ENCODE results near the gene PAGE3.

The PAGE3 gene

GRCh38 chrX:55264816-55265215, at the start of gene PAGE3:
Gene PAGE3, minus strand, starts transcription at chrX:55264916. Its CDS starts 1,013 bp downstream, at chrX:55263903.
- DNase-seq (ENCODE audit: low read depth, low spot score) = no peak
- ChIA-PET POLR2A (no interaction called here), CTCF (no interaction called here)
- H3K4me3 ChIP-seq (ENCODE audit: low read depth, low read length) = no peak within 1 kb of the TSS
- TF ChIP-seq, protein P1, sequence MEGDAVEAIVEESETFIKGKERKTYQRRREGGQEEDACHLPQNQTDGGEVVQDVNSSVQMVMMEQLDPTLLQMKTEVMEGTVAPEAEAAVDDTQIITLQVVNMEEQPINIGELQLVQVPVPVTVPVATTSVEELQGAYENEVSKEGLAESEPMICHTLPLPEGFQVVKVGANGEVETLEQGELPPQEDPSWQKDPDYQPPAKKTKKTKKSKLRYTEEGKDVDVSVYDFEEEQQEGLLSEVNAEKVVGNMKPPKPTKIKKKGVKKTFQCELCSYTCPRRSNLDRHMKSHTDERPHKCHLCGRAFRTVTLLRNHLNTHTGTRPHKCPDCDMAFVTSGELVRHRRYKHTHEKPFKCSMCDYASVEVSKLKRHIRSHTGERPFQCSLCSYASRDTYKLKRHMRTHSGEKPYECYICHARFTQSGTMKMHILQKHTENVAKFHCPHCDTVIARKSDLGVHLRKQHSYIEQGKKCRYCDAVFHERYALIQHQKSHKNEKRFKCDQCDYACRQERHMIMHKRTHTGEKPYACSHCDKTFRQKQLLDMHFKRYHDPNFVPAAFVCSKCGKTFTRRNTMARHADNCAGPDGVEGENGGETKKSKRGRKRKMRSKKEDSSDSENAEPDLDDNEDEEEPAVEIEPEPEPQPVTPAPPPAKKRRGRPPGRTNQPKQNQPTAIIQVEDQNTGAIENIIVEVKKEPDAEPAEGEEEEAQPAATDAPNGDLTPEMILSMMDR (IDR thresholded peaks at IDR 0.05; ENCODE audit: insufficient read depth, low read length, missing control alignments) = no peak

GRCh38 chrX:55312655-55313054, 47.9 kb upstream of the PAGE3 start:
- ChIA-PET POLR2A (no interaction called here), CTCF (no interaction called here)
- TF ChIP-seq, protein P1 (IDR thresholded peaks at IDR 0.05; ENCODE audit: insufficient read depth, low read length, missing control alignments) = no peak
- no peak overlapping the region for H3K4me3 ChIP-seq (ENCODE audit: low read depth, low read length)
- no peak for DNase-seq (ENCODE audit: low read depth, low spot score)

- TF ChIP-seq, protein P1 (IDR thresholded peaks at IDR 0.05; ENCODE audit: insufficient read depth, low read length, missing control alignments) = no peak
- POLR2A ChIA-PET = no interaction called here
Observed at GRCh38 chrX:55290963-55291362, 26.2 kb upstream of the PAGE3 start.

GRCh38 chrX:55279832-55280231, 15.1 kb upstream of the PAGE3 start:
- ChIA-PET CTCF (no interaction called here), POLR2A (no interaction called here)
- H3K4me3 ChIP-seq (ENCODE audit: low read depth, low read length) = no peak overlapping the region
- DNase-seq (ENCODE audit: low read depth, low spot score) = no peak
- TF ChIP-seq, protein P1 (IDR thresholded peaks at IDR 0.05; ENCODE audit: insufficient read depth, low read length, missing control alignments) = no peak

More at GRCh38 chrX:55290963-55291362, 26.2 kb upstream of the PAGE3 start:
- no peak overlapping the region for H3K4me3 ChIP-seq (ENCODE audit: low read depth, low read length)
- DNase-seq (ENCODE audit: low read depth, low spot score) = no peak
- CTCF ChIA-PET = no interaction called here

DNA sequence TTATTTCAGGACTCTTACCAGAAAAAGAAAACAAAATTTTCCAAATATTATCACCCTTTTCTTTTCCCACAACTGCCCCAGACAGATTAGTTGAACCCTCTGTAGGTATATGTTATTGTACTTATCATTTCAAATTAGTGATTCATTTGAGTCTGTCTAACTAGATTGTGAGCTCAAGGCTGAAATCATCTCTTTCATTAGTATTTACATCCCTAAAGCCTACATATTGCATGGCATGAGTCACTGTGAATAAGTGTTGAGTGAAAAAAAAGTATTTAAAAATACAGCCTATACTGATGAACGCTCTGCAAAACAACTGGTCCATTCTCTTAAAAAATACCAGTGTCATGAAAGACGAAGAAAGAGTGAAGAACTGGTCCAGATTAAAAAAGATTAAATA, 3.9 kb downstream of the PAGE3 start:
- ChIA-PET CTCF (no interaction called here), POLR2A (no interaction called here)
- TF ChIP-seq, protein P1 (IDR thresholded peaks at IDR 0.05; ENCODE audit: insufficient read depth, low read length, missing control alignments) = no peak
- no peak for DNase-seq (ENCODE audit: low read depth, low spot score)
- no peak overlapping the region for H3K4me3 ChIP-seq (ENCODE audit: low read depth, low read length)

GRCh38 chrX:55253528-55253927, 11.2 kb downstream of the PAGE3 start:
- no peak for DNase-seq (ENCODE audit: low read depth, low spot score)
- H3K4me3 ChIP-seq (ENCODE audit: low read depth, low read length) = no peak overlapping the region
- POLR2A ChIA-PET = no interaction called here
- TF ChIP-seq, protein P1 (IDR thresholded peaks at IDR 0.05; ENCODE audit: insufficient read depth, low read length, missing control alignments) = no peak
- CTCF ChIA-PET = no interaction called here
